G401.6 (cell line): Measurements from ENCODE around the gene KCNS1.

Experiments used
- FAIRE-seq: peaks from 2 replicates; lab custom pipeline; 2012; peaks lifted over from hg19 to GRCh38; lab: Jason Lieb, UNC

The KCNS1 gene

DNA sequence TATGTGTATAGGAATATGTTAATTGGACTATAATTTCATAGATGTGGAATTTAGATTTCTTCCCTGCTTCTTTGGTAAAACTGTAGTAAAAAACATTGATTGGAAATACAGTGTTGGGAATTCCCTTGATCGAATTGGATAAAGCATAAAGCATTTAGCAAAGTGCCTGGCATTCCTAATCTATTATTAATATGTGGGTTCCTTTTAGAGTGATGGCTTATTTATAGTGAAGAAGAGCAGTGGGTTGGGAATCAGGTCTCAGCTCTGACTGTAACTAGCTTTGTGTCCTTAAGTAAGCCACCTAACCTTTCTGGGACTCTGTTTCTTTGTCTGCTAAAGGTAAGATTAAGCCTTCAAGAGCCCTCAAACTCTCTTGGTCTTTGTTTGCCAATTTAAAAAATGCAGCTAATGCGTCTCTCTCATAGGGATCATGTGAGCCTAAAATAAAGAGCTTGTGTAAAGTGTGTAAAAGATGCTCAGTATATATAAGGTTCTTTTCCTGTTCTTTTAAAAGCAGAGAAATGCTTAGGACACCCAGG lies 53.3 kb downstream of the KCNS1 start:
- no peak for FAIRE-seq

DNA sequence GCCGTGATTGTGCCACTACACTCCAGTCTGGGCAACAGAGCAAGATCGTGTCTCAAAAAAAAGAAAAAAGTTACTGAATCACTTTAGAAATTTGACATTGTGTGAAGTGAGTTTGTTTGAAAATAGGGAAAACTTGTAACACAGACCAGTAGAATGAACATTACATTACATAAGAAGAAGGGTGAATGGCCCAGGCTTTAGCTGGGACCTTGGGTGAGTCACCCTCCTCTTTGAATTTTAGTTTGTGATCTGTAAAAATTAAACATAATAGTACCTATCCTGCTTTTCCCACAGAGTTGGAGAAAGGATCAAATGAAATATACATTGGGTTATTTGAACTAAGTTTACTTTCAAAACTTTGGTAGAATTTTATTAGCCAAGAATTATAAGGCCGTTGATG lies 56.3 kb downstream of the KCNS1 start:
- FAIRE-seq = no peak

DNA sequence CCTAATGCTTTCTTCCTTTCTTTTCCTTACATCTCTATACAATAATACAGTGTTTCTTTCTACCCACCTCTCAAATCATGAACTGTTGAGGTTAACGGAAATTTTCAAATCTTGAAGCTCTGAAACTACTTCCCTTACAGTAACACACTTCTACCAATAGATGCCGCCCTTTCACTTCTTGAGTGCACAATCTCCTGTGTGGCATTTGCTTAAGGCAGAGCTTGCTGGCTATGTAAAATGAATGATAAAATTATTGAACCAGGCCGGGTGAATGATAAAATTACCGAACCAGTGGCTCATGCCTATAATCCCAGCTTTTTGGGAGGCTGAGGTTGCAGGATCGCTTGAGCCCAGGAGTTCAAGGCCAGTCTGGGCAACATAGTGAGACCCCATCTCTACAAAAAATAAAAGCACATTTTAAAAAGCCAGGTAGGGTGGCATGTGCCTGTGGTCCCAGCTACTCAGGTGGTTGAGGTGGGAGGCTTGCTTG lies 56.8 kb downstream of the KCNS1 start:
- peak; percentile 91 for FAIRE-seq

DNA sequence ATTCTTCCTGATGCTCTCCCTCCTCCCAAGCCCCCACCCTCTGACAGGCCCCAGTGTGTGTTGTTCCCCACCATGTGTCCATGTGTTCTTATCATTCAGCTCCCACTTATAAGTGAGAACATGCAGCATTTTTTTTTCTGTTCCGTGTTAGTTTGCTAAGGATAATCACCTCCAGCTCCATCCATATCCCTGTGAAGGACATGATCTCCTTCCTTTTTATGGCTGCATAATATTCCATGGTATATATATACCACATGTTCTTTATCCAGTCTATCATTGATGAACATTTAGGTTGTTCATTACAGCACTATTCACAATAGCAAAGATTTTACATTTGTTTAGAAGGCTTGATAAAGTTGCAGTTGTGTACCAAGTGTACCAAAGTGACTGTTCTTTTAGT lies 57.9 kb downstream of the KCNS1 start:
- FAIRE-seq = no peak
